GM12872 (cell line): ENCODE results near the gene ABCC8.

Source experiments
- TF ChIP-seq, protein P1 (sequence below): IDR thresholded peaks from 3 replicates; pipeline ENCODE4 v1.5.1; 2011; ENCODE audit warnings: low read depth, mild to moderate bottlenecking, low read length, moderate library complexity; ENCODE audit not compliant: insufficient read depth

Gene ABCC8

DNA sequence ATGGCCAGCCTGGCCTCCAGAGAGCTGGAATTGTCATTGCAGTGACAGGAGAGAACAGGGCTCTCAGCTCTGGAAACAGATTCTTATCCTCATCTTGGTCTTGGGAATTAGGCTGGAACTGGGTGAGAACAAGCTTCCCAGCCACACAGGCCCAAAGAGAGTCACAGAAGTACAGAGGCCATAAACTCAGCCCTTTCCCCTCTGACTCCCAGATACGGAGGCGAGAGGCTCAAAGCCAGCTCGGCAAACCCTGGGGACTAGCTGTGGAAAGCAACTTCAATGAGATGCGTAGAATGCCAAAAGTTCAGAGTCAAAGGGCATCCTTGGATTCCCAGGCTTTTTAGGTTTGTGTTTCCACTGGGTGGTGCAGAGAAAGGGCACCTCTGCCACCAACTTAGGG is 14.3 kb upstream of the ABCC8 start:
- TF ChIP-seq, protein P1, sequence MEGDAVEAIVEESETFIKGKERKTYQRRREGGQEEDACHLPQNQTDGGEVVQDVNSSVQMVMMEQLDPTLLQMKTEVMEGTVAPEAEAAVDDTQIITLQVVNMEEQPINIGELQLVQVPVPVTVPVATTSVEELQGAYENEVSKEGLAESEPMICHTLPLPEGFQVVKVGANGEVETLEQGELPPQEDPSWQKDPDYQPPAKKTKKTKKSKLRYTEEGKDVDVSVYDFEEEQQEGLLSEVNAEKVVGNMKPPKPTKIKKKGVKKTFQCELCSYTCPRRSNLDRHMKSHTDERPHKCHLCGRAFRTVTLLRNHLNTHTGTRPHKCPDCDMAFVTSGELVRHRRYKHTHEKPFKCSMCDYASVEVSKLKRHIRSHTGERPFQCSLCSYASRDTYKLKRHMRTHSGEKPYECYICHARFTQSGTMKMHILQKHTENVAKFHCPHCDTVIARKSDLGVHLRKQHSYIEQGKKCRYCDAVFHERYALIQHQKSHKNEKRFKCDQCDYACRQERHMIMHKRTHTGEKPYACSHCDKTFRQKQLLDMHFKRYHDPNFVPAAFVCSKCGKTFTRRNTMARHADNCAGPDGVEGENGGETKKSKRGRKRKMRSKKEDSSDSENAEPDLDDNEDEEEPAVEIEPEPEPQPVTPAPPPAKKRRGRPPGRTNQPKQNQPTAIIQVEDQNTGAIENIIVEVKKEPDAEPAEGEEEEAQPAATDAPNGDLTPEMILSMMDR, result no peak

DNA sequence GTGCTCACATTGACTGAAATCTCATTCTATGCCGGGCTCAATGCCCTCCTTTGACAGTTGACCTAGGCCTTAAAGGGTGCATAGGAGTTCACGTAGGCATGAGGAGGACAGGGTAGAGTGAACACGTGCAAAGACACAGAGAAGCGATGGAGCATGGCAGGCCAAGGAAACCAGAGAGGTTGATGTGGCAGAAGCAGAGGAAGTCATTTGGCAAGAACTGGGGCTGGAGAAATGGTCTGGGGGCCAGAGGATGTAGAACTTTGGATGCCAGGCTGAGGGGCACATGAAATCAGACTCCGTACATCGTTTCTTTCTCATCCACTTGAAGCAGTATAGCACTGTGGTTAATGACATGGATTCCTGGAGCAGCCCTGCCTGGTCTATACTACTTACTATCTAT is 13.6 kb upstream of the ABCC8 start:
- TF ChIP-seq, protein P1, result no peak

DNA sequence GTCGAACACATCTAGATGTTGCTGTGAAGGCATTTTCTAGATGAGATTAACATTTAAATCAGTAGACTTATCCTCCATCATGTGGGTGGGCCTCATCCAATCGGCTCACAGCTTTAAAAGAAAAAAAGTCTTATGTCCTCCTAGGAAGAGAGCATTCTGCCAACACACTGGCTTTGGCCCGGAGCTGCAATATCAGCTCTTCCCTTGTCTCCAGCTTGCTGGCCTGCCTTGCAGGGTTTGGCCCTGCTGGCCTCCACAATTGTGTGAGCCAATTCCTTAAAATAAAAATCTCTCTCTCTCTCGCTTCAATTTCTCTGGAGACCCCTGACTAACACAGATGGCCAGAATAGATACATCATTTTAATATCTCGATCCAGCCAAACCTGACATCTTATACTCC is 13.1 kb upstream of the ABCC8 start:
- TF ChIP-seq, protein P1, result no peak

DNA sequence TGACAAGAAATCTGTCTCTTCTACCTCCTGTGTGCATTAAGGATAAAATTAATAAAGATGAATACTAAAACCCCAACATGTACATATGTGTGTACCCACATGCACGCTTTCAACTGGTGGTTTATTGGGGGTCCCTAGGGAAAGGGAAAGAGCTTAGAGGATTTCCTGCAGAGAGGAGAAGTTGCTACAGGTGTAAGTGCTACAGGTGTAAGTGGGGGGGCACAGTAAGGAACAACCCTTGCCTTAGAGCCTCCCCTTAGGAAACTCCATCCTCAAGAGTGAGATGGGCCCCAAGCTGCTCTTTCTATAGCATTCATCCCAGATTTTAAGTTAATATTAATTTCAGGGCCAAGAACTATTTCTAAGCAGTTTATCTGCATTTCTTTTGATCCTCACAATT is 11.9 kb upstream of the ABCC8 start:
- TF ChIP-seq, protein P1, result no peak

DNA sequence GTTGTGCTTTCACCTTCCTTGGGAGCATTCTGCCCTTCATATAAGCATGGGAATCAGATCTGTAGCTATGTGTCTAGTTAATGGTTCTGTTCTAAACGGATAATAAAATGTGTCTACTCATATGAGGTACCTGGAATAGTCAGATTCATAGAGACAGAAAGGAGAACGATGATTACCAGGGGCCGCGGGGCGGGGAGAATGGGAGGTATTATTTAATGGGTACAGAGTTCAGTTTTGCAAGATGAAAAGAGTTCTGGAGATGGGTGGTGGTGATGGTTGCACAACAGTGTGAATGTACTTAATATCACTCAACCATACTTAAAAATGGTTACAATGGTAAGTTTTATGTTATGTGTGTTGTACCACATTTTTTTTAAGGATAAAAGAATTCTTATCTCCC is 10.0 kb upstream of the ABCC8 start:
- TF ChIP-seq, protein P1, result no peak

DNA sequence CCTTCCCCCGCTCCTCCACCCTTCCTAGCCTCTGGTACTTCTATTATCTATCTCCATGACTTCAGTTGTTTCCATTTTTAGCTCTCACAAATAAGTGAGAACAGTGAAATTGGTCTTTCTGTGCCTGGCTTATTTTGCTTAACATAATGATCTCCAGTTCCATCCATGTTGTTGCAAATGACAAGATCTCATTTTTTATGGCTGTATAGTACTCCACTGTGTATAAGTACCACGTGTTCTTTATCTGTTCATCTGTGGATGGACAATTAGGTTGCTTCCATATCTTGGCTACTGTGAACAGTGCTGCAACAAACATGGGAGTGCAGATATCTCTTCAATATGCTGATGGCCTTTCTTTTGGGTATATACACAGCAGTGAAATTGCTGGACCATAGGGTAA is 6.9 kb upstream of the ABCC8 start:
- TF ChIP-seq, protein P1, result no peak

DNA sequence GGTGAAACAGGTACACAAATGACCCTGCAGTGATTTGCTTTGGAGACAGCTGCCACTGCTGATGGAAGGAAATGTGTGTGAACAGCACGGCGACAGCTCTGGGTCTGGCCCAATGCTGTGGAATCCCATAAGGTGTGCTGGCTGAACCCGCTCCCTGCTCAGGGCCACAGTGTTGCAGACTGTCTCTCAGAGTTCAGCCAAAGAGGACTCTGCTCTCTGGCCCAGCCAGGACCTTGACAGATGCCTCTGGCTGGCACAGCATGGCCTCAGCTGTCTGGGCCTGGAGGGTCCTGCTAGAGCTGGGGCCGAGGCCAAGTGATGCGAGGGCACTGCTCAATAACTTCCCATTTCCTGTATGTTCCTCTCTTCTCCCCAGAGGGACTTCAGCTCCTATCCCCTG is 5.3 kb upstream of the ABCC8 start:
- TF ChIP-seq, protein P1, result no peak
